B cell (primary cell): ENCODE results near the gene CA7.

ENCODE experiments used
- CTCF ChIP-seq: fragments of 200-600 bp; IDR thresholded peaks from one replicate; pipeline ENCODE4 v1.8.0; 2022; ENCODE audit warnings: antibody characterized with exemption, mild to moderate bottlenecking
- EZH2 ChIP-seq: IDR thresholded peaks from 2 replicates; pipeline ENCODE4 v1.6.1; 2012; ENCODE audit warnings: borderline replicate concordance, low read depth, mild to moderate bottlenecking, moderate library complexity, low read length; ENCODE audit not compliant: insufficient read depth, poor library complexity, severe bottlenecking

GRCh38 chr16:66900721-66901441 lies 56.7 kb downstream of the CA7 start:
- TF ChIP-seq CTCF (no peak), EZH2 (no peak)
